GM12864 (cell line): ENCODE measurements around the gene PAXX.
"Not testable (repeated sequence)": the region's sequence is repeated elsewhere in the genome, so short reads cannot be mapped to it uniquely, and the experiment has no call there.

Experiments
- DNase-seq: peaks from one replicate; pipeline ENCODE4 v3.0.0-alpha.2; 2011; ENCODE audit warnings: low read depth
- H3K4me3 ChIP-seq: 2 replicates; pipeline ENCODE4 v1.5.1; 2011; ENCODE audit warnings: mild to moderate bottlenecking, low read depth, low read length, control low read depth
- CTCF ChIP-seq: IDR thresholded peaks from 2 replicates; pipeline ENCODE4 v1.5.1; 2011; ENCODE audit warnings: low read depth, mild to moderate bottlenecking, moderate library complexity, low read length, control low read depth, inconsistent platforms; ENCODE audit errors: missing control alignments

The PAXX gene

GRCh38 chr9:137029058-137029936, 37.1 kb downstream of the PAXX start:
- TF ChIP-seq CTCF, result peak; percentile 95
- DNase-seq, result no peak
- no peak overlapping the region for H3K4me3 ChIP-seq

- H3K4me3 ChIP-seq, result no peak overlapping the region
- no peak for TF ChIP-seq CTCF
- no peak for DNase-seq
Observed at GRCh38 chr9:137030006-137030405, 37.8 kb downstream of the PAXX start.

- no peak overlapping the region for H3K4me3 ChIP-seq
- no peak for TF ChIP-seq CTCF
- DNase-seq, result no peak
Observed at GRCh38 chr9:137030538-137031527, 38.6 kb downstream of the PAXX start.

GRCh38 chr9:137031904-137032640, 39.9 kb downstream of the PAXX start, which contains the start of gene FUT7:
TSS of gene FUT7 (minus strand) at chr9:137032088. CDS start at chr9:137031991, 97 bp downstream.
- no peak for TF ChIP-seq CTCF
- no peak within 1 kb of the TSS; the same call in 1 of the 2 replicates for H3K4me3 ChIP-seq
- DNase-seq, result no peak

- TF ChIP-seq CTCF, result no peak
- no peak for DNase-seq
- H3K4me3 ChIP-seq, result no peak overlapping the region; the same call in 1 of the 2 replicates
Observed at GRCh38 chr9:137032858-137033257, 40.6 kb downstream of the PAXX start.

GRCh38 chr9:137033481-137033880, 41.3 kb downstream of the PAXX start:
- H3K4me3 ChIP-seq, DNase-seq: not testable (repeated sequence)
